AG04449 (cell line): ENCODE measurements around the gene G6PC1.
"Not testable (repeated sequence)": the region's sequence is repeated elsewhere in the genome, so short reads cannot be mapped to it uniquely, and the experiment has no call there.

ENCODE experiments used
- CTCF ChIA-PET: fragments of 350-600 bp; formaldehyde crosslinking; extraction: SDS; loops from one replicate; lab custom pipeline; 2021; ENCODE audit warnings: antibody characterized with exemption; lab: Yijun Ruan, JAX
- POLR2A ChIA-PET: fragments of 400-600, 350-600 bp; formaldehyde crosslinking; extraction: SDS; loops from one replicate; lab custom pipeline; 2020; ENCODE audit warnings: antibody characterized with exemption, inconsistent platforms; lab: Yijun Ruan, JAX
- DNase-seq: peaks from one replicate; pipeline ENCODE4 v3.0.0-alpha.2; 2010; ENCODE audit warnings: low read depth, low spot score
- H3K4me3 ChIP-seq: 2 replicates; pipeline ENCODE4 v1.5.1; 2011; ENCODE audit warnings: low read depth, mild to moderate bottlenecking, control low read depth, low read length
- CTCF ChIP-seq: IDR thresholded peaks from one replicate; pipeline ENCODE4 v1.5.1; 2011; ENCODE audit warnings: mild to moderate bottlenecking, moderate library complexity, low read length, control low read depth, inconsistent platforms; ENCODE audit not compliant: insufficient read depth; ENCODE audit errors: missing control alignments

G6PC1 gene

GRCh38 chr17:42900460-42901331 is at the start of gene G6PC1:
Gene G6PC1 (plus strand): TSS chr17:42900799. CDS start chr17:42900877, 78 bp downstream.
- H3K4me3 ChIP-seq: no peak within 1 kb of the TSS
- DNase-seq: no peak
- ChIA-PET POLR2A (no interaction called here), CTCF (no interaction called here)
- no peak for TF ChIP-seq CTCF

- POLR2A ChIA-PET: no interaction called here
- TF ChIP-seq CTCF: no peak
- no peak within 1 kb of the TSS for H3K4me3 ChIP-seq
- CTCF ChIA-PET: no interaction called here
- DNase-seq: no peak
Observed at GRCh38 chr17:42850954-42851353, 49.6 kb upstream of the G6PC1 start, which contains the start of gene AOC3. Gene AOC3 (plus strand): TSS chr17:42851199. CDS start chr17:42851344, 145 bp downstream.

- H3K4me3 ChIP-seq, DNase-seq, POLR2A ChIA-PET, CTCF ChIA-PET: not testable (repeated sequence)
Observed at GRCh38 chr17:42851371-42852240, 49.0 kb upstream of the G6PC1 start.

- no peak overlapping the region for H3K4me3 ChIP-seq
- no peak for DNase-seq
- CTCF ChIA-PET: interaction anchor here (1.2 to 1.3 kb wide), 3 partner anchors 9 to 85 kb away, joined by 4 to 18 read pairs (median 5); partner anchors contain the start of gene AOC2
- TF ChIP-seq CTCF: no peak
- POLR2A ChIA-PET: no interaction called here
Observed at GRCh38 chr17:42852351-42852750, 48.2 kb upstream of the G6PC1 start.

GRCh38 chr17:42853004-42853403 is 47.6 kb upstream of the G6PC1 start:
- POLR2A ChIA-PET: interaction anchor here (0.5 kb wide), 1 partner anchor 31 kb away, joined by 4 read pairs; no protein-coding TSS in a partner anchor

More at GRCh38 chr17:42853004-42853403, 47.6 kb upstream of the G6PC1 start:
- CTCF ChIA-PET: interaction anchor here (1.2 to 1.3 kb wide), 3 partner anchors 10 to 84 kb away, joined by 4 to 18 read pairs (median 5); partner anchors contain the start of gene AOC2
- DNase-seq: no peak
- H3K4me3 ChIP-seq: no peak overlapping the region
- TF ChIP-seq CTCF: no peak
